HG03064 (cell line): ENCODE measurements around the gene HDX.
"Not testable (repeated sequence)": the region's sequence is repeated elsewhere in the genome, so short reads cannot be mapped to it uniquely, and the experiment has no call there.

Source experiments
- ATAC-seq: cut with Tn5 transposase; IDR thresholded peaks from one replicate; pipeline ENCODE4 v1.9.1; 2021; ENCODE audit warnings: low read depth; ENCODE audit not compliant: unreplicated experiment

HDX gene

DNA sequence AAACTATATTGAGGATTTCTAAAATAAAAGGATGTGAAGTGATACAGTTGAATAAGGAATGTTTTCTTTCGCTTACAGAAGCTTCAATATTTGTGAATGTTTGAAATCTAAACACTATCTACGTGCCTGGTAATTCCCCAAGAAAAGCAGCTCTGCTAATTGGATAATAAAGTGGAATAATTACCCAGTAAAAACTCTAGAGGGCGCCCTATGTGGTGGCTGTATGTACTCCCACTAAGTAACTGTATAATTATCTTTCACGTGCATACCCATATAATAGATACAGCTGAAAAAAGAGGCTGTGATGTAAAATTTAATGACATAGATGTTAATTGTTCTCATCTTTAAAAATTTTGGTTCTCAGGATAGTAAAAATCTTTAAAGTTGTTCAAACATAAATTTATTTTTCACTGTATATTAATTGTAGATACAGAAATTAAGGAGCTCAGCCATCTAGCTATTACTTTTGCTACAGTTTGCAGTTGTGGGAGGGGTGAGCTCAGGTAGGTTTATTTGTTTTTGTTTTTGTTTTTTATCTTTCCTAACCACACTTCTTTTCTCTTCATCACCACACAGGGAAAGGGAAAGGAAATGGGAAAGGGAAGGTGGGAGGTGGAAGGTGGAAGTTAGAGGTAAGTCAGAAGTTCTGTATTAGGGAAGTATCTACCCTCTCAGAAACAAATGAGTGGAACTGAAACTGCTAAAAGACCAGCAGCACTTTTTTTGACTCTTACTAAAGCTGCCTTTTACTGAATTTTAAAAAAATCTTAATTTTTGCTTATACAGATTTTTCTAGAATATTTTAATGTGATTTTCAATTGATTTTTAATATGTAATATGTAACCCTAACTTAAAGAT, 162.5 kb downstream of the HDX start:
- peak; percentile 70 for ATAC-seq

DNA sequence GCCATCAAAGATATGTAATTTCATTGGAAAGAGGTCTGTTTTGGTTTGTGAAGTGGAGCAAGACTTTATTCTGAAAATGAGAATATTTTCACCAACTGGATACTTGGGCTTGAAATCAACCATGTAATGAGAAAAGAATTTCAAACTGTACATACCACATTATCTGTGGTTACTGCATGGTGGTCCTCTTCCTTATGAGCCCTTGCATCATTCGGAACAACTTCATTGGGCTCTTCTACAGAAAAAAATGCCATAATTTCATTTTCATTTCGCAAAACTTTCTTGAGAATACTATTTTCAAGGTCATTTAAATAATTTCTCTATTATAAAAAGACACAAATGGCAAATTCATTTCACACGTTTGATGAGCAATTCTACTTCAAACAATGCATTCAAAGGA, 165.6 kb downstream of the HDX start:
- ATAC-seq, result no peak

DNA sequence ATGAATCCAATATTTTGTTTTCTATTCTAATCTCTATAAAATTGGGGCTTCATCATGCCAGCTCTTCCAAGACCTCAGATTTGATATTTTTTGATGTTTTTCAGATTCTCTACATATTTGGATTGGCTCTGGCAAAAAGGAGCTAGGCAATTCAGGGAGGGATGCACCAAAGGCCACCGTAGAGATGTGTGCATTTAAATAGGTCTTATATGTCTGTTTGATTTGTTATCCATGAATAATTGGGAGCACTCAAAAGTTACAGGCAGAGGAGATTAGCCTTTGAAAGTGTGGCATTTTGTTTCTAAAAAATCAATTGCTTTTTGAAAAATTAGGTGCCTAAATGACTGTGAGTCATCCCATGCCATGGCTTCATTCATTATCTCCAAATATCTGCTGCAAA, 167.1 kb downstream of the HDX start:
- no peak for ATAC-seq

DNA sequence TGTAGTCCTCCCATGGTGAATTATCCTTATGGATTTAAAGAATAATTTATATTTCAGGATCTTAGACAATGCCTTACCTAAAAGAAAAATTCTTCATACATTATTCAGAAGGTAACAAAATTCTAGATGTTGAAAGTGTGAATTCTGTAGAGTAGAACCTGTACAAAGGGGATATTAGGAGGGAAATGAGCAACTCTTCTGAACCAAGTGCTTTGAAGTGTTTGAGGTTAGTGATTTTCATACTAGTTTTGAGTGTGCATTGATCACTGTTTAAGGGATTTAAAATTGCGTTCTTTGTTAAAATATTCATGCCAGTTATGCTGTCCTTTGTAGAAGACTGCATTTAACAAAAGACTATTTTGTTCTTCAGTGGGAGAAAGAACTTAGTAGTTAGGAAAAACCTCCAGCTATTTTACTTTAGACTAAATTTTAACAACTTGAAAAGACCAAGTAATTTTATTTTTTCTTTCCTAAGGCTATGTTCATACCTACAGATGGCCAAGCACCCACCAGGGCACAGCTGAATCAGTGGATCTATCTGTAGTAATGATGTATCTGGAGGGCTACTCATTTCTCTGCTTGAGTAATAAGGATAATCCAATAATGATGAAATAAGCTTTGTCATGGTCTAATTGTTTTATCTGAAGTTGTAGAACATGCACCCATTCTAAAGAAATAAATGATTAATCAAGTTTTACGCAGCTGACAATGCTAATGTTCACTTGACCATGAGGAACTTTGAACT, 180.0 kb downstream of the HDX start:
- no peak for ATAC-seq

DNA sequence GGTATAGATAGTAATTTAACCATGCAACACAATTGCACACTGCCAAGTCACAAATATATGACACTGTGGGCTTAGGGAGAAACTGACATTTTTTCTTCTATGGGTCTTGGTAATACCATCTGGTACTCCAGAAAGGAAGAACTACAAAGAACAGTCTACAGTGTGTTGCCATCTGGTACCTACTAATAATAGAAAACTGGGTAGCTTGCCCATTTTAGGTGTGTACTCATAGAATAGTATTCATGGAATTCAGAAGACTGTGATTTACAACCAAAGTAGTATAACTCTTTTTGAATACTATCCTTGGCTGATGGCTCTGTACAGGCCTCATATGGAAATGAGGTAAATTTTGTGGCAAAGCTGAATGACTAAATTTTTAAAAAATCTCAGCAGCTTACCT, 181.6 kb downstream of the HDX start:
- no peak for ATAC-seq

DNA sequence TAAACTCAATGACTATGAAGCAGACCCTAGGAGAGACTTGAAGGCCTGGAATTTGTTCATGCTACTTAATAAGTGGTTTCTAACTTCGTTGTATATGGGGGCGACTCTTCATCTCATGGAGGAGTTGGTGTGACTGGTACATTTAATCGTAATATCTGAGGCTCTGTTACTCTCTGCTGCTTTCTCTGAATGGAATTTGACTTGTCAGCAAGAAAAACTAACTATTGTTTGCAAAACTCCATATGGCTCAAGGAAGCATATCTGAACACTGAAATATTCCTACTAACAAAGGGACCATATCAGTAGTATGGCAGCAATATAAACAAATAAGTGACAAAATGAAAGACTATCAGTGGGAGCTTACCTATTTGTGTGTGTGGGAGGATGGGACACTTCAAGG, 182.2 kb downstream of the HDX start:
- no peak for ATAC-seq

DNA sequence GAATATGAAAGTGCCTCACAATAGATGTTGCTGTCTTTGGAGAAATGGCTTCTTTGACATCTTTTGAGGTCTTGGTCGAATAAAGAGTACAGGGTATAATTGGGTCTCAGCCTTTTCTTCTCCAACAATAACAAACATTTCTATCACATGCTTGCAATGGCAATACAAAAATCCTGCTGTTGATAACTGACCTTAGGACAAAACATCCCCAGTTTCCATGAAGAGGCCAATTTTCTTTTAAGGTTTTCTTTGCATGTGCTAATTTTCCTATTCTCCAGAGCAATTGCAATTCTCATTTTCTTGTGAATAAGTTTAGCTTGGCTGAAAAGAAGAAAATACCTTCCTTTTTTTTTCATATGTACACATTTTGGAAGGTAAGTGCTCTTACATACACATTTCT, 183.6 kb downstream of the HDX start:
- ATAC-seq, result no peak

DNA sequence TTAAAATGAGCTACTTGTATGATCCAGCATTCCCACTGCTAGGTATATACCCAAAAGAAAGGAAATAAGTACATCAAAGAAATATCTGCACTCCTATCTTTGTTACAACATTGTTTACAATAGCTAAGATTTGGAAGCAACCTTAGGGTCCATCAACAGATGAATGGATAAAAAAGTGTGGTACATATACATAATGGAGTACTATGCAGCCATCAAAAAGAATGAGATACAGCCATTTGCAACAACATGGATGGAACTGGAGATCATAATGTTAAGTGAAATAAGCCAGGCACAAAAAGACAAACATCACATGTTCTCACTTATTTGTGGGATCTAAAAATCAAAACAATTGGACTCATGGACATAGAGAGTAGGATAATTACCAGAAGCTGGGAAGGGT, 186.3 kb downstream of the HDX start:
- ATAC-seq, result not testable (repeated sequence)
